ENCODE measurements around the gene PROB1. TPM values are rescaled to one million over a fixed set of nuclear protein-coding genes. Genes with fewer than 3 reads are reported as not detected.

PROB1 gene
- total and polyA plus RNA-seq, 2 of the 13 experiments (the other 11 are each of a cell fraction or from before 2014, with no cell fraction given), result 0.69 to 1.1 TPM

DNA sequence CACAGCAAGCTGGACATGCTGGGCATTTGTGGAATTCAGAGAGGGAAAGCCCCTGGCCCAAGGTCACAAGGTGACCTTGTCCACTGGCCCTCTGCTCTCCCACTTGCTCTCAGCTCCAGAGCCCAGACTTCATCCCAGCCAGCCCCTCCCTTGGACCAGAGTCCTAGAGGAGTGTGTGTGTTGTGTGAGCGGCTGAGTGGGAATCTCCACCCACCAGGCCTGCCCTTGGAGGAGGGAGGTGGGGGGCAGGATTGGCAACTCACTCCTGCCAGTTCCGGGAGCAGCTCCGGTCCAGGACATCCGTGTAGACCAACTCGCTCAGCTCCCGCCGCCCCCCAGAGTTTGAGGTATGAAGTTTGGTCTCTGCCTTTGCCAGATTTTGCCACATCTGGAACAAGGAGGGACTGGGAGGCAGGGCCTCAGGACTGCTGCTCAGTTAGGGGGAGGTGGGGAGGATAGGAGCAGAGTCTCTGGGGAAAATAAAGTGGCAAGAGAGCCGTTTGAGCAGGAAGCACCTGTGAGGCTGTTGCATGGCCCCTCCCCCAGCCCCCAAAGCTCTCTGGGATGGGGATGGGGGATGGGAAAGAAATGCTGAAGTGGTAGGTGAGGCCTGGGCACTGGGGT lies 6.6 kb downstream of the PROB1 start (continued):
- no peak for TF ChIP-seq SP2 (CRISPR knock-in tag; IDR thresholded peaks at IDR 0.05)
- TF ChIP-seq ZBTB7B (CRISPR knock-in tag; IDR thresholded peaks at IDR 0.05), result no peak
- no peak for TF ChIP-seq NCOA5 (CRISPR knock-in tag; IDR thresholded peaks at IDR 0.05)
- TF ChIP-seq STAT5B (CRISPR knock-in tag; IDR thresholded peaks at IDR 0.05), result no peak
- TF ChIP-seq RFX1 (IDR thresholded peaks at IDR 0.05), result no peak
- TF ChIP-seq, protein P1, sequence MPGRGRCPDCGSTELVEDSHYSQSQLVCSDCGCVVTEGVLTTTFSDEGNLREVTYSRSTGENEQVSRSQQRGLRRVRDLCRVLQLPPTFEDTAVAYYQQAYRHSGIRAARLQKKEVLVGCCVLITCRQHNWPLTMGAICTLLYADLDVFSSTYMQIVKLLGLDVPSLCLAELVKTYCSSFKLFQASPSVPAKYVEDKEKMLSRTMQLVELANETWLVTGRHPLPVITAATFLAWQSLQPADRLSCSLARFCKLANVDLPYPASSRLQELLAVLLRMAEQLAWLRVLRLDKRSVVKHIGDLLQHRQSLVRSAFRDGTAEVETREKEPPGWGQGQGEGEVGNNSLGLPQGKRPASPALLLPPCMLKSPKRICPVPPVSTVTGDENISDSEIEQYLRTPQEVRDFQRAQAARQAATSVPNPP (CRISPR knock-in tag; IDR thresholded peaks at IDR 0.05), result no peak
- TF ChIP-seq ZNF776 (CRISPR knock-in tag; IDR thresholded peaks at IDR 0.05), result no peak
- TF ChIP-seq, protein P2, sequence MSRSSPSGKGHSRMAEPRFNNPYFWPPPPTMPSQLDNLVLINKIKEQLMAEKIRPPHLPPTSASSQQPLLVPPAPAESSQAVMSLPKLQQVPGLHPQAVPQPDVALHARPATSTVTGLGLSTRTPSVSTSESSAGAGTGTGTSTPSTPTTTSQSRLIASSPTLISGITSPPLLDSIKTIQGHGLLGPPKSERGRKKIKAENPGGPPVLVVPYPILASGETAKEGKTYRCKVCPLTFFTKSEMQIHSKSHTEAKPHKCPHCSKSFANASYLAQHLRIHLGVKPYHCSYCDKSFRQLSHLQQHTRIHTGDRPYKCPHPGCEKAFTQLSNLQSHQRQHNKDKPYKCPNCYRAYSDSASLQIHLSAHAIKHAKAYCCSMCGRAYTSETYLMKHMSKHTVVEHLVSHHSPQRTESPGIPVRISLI (CRISPR knock-in tag; IDR thresholded peaks at IDR 0.05; ENCODE audit: borderline replicate concordance), result 0 out of 2 replicates have a peak, but pooled peaks have one; percentile 12
- no peak for TF ChIP-seq ZNF850 (CRISPR knock-in tag; conservative IDR thresholded peaks at IDR 0.05)
- TF ChIP-seq MTF2 (CRISPR knock-in tag; IDR thresholded peaks at IDR 0.05; ENCODE audit: borderline replicate concordance), result no peak
- TF ChIP-seq JUN (CRISPR knock-in tag; IDR thresholded peaks at IDR 0.05), result no peak
- no peak for TF ChIP-seq ZNF737 (CRISPR knock-in tag; IDR thresholded peaks at IDR 0.05; ENCODE audit: borderline replicate concordance)
- TF ChIP-seq, protein P3, sequence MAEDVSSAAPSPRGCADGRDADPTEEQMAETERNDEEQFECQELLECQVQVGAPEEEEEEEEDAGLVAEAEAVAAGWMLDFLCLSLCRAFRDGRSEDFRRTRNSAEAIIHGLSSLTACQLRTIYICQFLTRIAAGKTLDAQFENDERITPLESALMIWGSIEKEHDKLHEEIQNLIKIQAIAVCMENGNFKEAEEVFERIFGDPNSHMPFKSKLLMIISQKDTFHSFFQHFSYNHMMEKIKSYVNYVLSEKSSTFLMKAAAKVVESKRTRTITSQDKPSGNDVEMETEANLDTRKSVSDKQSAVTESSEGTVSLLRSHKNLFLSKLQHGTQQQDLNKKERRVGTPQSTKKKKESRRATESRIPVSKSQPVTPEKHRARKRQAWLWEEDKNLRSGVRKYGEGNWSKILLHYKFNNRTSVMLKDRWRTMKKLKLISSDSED (CRISPR knock-in tag; IDR thresholded peaks at IDR 0.05), result no peak
- no peak for TF ChIP-seq CREM (IDR thresholded peaks at IDR 0.05)
- no peak for TF ChIP-seq CREM (CRISPR knock-in tag; IDR thresholded peaks at IDR 0.05)
- TF ChIP-seq, protein P4, sequence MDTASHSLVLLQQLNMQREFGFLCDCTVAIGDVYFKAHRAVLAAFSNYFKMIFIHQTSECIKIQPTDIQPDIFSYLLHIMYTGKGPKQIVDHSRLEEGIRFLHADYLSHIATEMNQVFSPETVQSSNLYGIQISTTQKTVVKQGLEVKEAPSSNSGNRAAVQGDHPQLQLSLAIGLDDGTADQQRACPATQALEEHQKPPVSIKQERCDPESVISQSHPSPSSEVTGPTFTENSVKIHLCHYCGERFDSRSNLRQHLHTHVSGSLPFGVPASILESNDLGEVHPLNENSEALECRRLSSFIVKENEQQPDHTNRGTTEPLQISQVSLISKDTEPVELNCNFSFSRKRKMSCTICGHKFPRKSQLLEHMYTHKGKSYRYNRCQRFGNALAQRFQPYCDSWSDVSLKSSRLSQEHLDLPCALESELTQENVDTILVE (CRISPR knock-in tag; IDR thresholded peaks at IDR 0.05), result no peak
- TF ChIP-seq ZNF205 (CRISPR knock-in tag; IDR thresholded peaks at IDR 0.05), result no peak
- TF ChIP-seq FOXA1 (IDR thresholded peaks at IDR 0.05), result no peak
- no peak for TF ChIP-seq FOXA1 (CRISPR knock-in tag; IDR thresholded peaks at IDR 0.05)
- TF ChIP-seq, protein P5, sequence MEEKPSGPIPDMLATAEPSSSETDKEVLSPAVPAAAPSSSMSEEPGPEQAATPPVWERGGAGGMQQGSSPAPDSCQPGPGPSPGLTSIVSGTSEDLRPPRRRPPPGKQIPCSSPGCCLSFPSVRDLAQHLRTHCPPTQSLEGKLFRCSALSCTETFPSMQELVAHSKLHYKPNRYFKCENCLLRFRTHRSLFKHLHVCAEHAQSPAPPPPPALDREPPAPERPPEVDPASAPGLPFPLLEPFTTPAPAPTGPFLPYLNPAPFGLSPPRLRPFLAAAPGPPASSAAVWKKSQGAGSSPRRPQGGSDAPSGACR (CRISPR knock-in tag; IDR thresholded peaks at IDR 0.05), result peak; percentile 64; the same call in 1 of the 2 replicates
- no peak for TF ChIP-seq ZNF253 (CRISPR knock-in tag; IDR thresholded peaks at IDR 0.05; ENCODE audit: borderline replicate concordance)
- no peak for TF ChIP-seq NFRKB (IDR thresholded peaks at IDR 0.05)
- no peak for TF ChIP-seq ZNF296 (CRISPR knock-in tag; conservative IDR thresholded peaks at IDR 0.05)
- 0 out of 2 replicates have a peak, but pooled peaks have one; percentile 32 for TF ChIP-seq KMT2A (CRISPR knock-in tag; IDR thresholded peaks at IDR 0.05)
- no peak for TF ChIP-seq ZBTB21 (CRISPR knock-in tag; IDR thresholded peaks at IDR 0.05)
- TF ChIP-seq ZNF431 (CRISPR knock-in tag; IDR thresholded peaks at IDR 0.05; ENCODE audit: borderline replicate concordance, low read depth), result no peak
- TF ChIP-seq ATF7 (IDR thresholded peaks at IDR 0.05), result no peak
- TF ChIP-seq ATF7 (CRISPR knock-in tag; IDR thresholded peaks at IDR 0.05), result no peak
- TF ChIP-seq HOXD1 (CRISPR knock-in tag; IDR thresholded peaks at IDR 0.05), result no peak
